Measurements from ENCODE around the gene ABCB11. TPM values are rescaled to one million over a fixed set of nuclear protein-coding genes. Genes with fewer than 3 reads are reported as not detected.

ABCB11 gene
- total RNA-seq, 1 experiment from 2014 or later: 0.11 TPM

DNA sequence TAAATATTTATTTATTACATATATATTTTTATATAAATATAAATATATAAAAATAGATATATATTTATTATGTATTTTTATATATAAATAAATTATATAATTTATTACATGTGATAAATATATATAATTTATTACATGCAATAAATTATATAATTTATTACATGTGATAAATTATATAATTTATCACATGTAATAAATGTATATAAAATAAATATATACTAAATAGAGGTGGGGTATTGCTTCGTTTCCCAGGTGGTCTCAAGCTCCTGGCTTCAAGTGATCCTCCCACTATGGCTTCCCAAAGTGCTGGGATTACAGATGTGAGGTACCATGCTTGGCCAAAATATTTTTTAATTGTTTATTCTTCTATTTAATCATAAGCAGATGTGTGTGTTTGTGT lies 133.7 kb downstream of the ABCB11 start:
- Histone ChIP-seq H3K9ac (ENCODE audit: low read length) (no peak overlapping the region), H3K9me2 (replicated peaks; ENCODE audit: low read length) (no peaks in the 10 kb centered on the region), H3K4me2 (ENCODE audit: low read length) (no peak overlapping the region), H3K27ac (ENCODE audit: low read length) (no peak overlapping the region), H3K4me3 (ENCODE audit: low read length) (no peak overlapping the region), H4K20me1 (ENCODE audit: low read length) (no peaks in the 10 kb centered on the region), H2AFZ (ENCODE audit: low read length) (no peak overlapping the region), H3K79me2 (ENCODE audit: low read length) (no peaks in the 10 kb centered on the region), H3K27me3 (ENCODE audit: low read length) (peaks cover 32% of the 10 kb centered on the region), H3K4me1 (ENCODE audit: insufficient read depth, low read length) (no peaks in the 10 kb centered on the region), H3F3A (ENCODE audit: low read length, unreplicated experiment) (no peaks in the 10 kb centered on the region), H3K36me3 (ENCODE audit: low read depth, low read length) (no peaks in the 10 kb centered on the region), H3K9me3 (ENCODE audit: low read length) (no peaks in the 10 kb centered on the region)
- BruUV-seq (replicated peaks): no TSS peak
- intact Hi-C loops (cut with micrococcal nuclease): no loop called here
- no peak for ATAC-seq
- ChIA-PET POLR2A (ENCODE audit: unreplicated experiment) (no interaction called here), CTCF (no interaction called here)
- TF ChIP-seq EZH2phosphoT487 (IDR thresholded peaks at IDR 0.05; ENCODE audit: borderline replicate concordance, low read length) (no peak), EZH2 (IDR thresholded peaks at IDR 0.05; ENCODE audit: low read length, unreplicated experiment) (no peak)
- TF ChIP-seq, protein P1, sequence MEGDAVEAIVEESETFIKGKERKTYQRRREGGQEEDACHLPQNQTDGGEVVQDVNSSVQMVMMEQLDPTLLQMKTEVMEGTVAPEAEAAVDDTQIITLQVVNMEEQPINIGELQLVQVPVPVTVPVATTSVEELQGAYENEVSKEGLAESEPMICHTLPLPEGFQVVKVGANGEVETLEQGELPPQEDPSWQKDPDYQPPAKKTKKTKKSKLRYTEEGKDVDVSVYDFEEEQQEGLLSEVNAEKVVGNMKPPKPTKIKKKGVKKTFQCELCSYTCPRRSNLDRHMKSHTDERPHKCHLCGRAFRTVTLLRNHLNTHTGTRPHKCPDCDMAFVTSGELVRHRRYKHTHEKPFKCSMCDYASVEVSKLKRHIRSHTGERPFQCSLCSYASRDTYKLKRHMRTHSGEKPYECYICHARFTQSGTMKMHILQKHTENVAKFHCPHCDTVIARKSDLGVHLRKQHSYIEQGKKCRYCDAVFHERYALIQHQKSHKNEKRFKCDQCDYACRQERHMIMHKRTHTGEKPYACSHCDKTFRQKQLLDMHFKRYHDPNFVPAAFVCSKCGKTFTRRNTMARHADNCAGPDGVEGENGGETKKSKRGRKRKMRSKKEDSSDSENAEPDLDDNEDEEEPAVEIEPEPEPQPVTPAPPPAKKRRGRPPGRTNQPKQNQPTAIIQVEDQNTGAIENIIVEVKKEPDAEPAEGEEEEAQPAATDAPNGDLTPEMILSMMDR (conservative IDR thresholded peaks at IDR 0.05; ENCODE audit: low read depth, low read length): no peak
- no peak for DNase-seq

DNA sequence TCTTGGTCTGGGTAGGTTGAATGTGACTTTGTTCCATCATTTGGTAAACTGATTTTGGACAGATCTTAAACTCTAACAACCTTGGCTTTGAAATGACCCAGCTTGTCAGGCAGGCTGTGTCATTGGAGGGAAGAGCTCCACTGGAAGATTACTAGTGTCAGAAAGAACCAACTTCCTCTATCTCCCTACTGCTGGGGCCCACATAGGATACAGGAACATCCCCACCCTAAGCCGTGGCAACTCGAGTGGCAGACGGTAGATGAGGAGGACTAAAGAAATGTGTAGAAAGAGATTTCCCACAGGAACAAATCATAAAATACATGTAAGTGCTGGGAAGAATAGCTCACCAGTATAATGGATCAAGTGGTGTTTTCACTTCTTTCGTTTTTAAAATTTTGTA lies 134.3 kb downstream of the ABCB11 start:
- BruUV-seq (replicated peaks): no TSS peak
- H3K79me2 ChIP-seq (ENCODE audit: low read length): no peaks in the 10 kb centered on the region
- no peaks in the 10 kb centered on the region for H3K4me1 ChIP-seq (ENCODE audit: insufficient read depth, low read length)
- peaks cover 25% of the 10 kb centered on the region for H3K27me3 ChIP-seq (ENCODE audit: low read length)
- intact Hi-C loops (cut with micrococcal nuclease): no loop called here
- H3K4me2 ChIP-seq (ENCODE audit: low read length): no peak overlapping the region
- no peaks in the 10 kb centered on the region for H3F3A ChIP-seq (ENCODE audit: low read length, unreplicated experiment)
- H2AFZ ChIP-seq (ENCODE audit: low read length): no peak overlapping the region
- no peaks in the 10 kb centered on the region for H3K9me3 ChIP-seq (ENCODE audit: low read length)
- DNase-seq (no peak), ATAC-seq (no peak)
- ChIA-PET POLR2A (ENCODE audit: unreplicated experiment) (no interaction called here), CTCF (no interaction called here)
- H3K36me3 ChIP-seq (ENCODE audit: low read depth, low read length): no peaks in the 10 kb centered on the region
- H3K4me3 ChIP-seq (ENCODE audit: low read length): no peak overlapping the region
- no peak overlapping the region for H3K27ac ChIP-seq (ENCODE audit: low read length)
- TF ChIP-seq, protein P1 (conservative IDR thresholded peaks at IDR 0.05; ENCODE audit: low read depth, low read length): no peak
- TF ChIP-seq EZH2phosphoT487 (IDR thresholded peaks at IDR 0.05; ENCODE audit: borderline replicate concordance, low read length) (no peak), EZH2 (IDR thresholded peaks at IDR 0.05; ENCODE audit: low read length, unreplicated experiment) (no peak)
- H3K9ac ChIP-seq (ENCODE audit: low read length): no peak overlapping the region
- no peaks in the 10 kb centered on the region for H3K9me2 ChIP-seq (replicated peaks; ENCODE audit: low read length)
- no peaks in the 10 kb centered on the region for H4K20me1 ChIP-seq (ENCODE audit: low read length)

DNA sequence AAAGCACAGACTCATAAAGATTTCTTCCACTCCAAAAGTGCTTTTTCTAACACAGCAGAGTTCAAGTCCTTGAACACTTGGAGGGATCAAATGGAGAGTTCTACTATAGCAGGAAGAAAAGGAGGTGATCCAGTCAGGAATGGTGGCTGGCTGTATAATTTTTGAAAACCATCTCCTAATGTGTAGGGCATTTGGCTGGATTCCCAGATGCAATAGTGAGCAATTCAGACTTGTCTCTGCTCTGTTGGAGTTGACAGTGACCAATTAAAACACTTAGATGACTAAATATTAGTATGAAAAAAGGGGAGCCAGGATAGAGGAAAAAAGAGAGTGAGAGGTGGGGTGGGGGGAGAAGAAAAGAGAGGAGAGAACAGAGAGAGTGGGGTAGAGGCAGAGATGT lies 135.4 kb downstream of the ABCB11 start:
- Histone ChIP-seq H2AFZ (ENCODE audit: low read length) (no peak overlapping the region), H3K9ac (ENCODE audit: low read length) (no peak overlapping the region), H3K27ac (ENCODE audit: low read length) (no peak overlapping the region), H4K20me1 (ENCODE audit: low read length) (no peaks in the 10 kb centered on the region), H3K79me2 (ENCODE audit: low read length) (no peaks in the 10 kb centered on the region), H3K4me1 (ENCODE audit: insufficient read depth, low read length) (no peaks in the 10 kb centered on the region), H3K9me2 (replicated peaks; ENCODE audit: low read length) (no peaks in the 10 kb centered on the region), H3K4me2 (ENCODE audit: low read length) (no peak overlapping the region), H3K9me3 (ENCODE audit: low read length) (no peaks in the 10 kb centered on the region), H3K36me3 (ENCODE audit: low read depth, low read length) (no peaks in the 10 kb centered on the region), H3K4me3 (ENCODE audit: low read length) (no peak overlapping the region), H3K27me3 (ENCODE audit: low read length) (peaks cover 16% of the 10 kb centered on the region; the same call in 1 of the 2 replicates), H3F3A (ENCODE audit: low read length, unreplicated experiment) (no peaks in the 10 kb centered on the region)
- ChIA-PET POLR2A (ENCODE audit: unreplicated experiment) (no interaction called here), CTCF (no interaction called here)
- BruUV-seq (replicated peaks): no TSS peak
- TF ChIP-seq EZH2 (IDR thresholded peaks at IDR 0.05; ENCODE audit: low read length, unreplicated experiment) (no peak), EZH2phosphoT487 (IDR thresholded peaks at IDR 0.05; ENCODE audit: borderline replicate concordance, low read length) (no peak)
- TF ChIP-seq, protein P1 (conservative IDR thresholded peaks at IDR 0.05; ENCODE audit: low read depth, low read length): no peak
- ATAC-seq (no peak), DNase-seq (peak; percentile 16)
- intact Hi-C loops (cut with micrococcal nuclease): no loop called here
